WTC11 (cell line): ENCODE results near the gene ELP5. TPM values are rescaled to one million over a fixed set of nuclear protein-coding genes. Genes with fewer than 3 reads are reported as not detected.
A peak's percentile ranks its signal among the peaks of the same experiment; 100 is the strongest.

Experiments used
- ATF1 ChIP-seq: sonication (generic); formaldehyde crosslinking; IDR thresholded peaks from 2 replicates; pipeline ENCODE4 v1.8.1; 2023; ENCODE audit warnings: mild to moderate bottlenecking, moderate library complexity, missing genetic modification reagents
- EMX1 ChIP-seq: fragments of 250-450 bp; sonication (Bioruptor Pico); IDR thresholded peaks from 2 replicates; pipeline ENCODE4 v1.8.0; 2021; ENCODE audit warnings: mild to moderate bottlenecking
- FOXP1 ChIP-seq: sonication (generic); formaldehyde crosslinking; IDR thresholded peaks from 2 replicates; pipeline ENCODE4 v1.8.0; 2022; ENCODE audit warnings: missing genetic modification reagents, mild to moderate bottlenecking, moderate library complexity, borderline replicate concordance
- GABPB1 ChIP-seq: sonication (generic); formaldehyde crosslinking; IDR thresholded peaks from 2 replicates; pipeline ENCODE4 v1.8.1; 2023; ENCODE audit warnings: mild to moderate bottlenecking, missing genetic modification reagents
- HMGA2 ChIP-seq: fragments of 250-450 bp; sonication (Bioruptor Pico); IDR thresholded peaks from 2 replicates; pipeline ENCODE4 v1.4.0; 2021; ENCODE audit warnings: mild to moderate bottlenecking, moderate library complexity
- IRF2 ChIP-seq: sonication (generic); formaldehyde crosslinking; IDR thresholded peaks from 2 replicates; pipeline ENCODE4 v1.8.0; 2022; ENCODE audit warnings: low read depth, missing genetic modification reagents, borderline replicate concordance
- MYBL2 ChIP-seq: sonication (generic); formaldehyde crosslinking; IDR thresholded peaks from 2 replicates; pipeline ENCODE4 v1.8.1; 2023; ENCODE audit warnings: mild to moderate bottlenecking, moderate library complexity, missing genetic modification reagents
- NR1H2 ChIP-seq: sonication (generic); formaldehyde crosslinking; IDR thresholded peaks from 2 replicates; pipeline ENCODE4 v1.9.0; 2021; ENCODE audit warnings: mild to moderate bottlenecking, moderate library complexity, missing genetic modification reagents
- OVOL2 ChIP-seq: fragments of 250-450 bp; sonication (Bioruptor Pico); IDR thresholded peaks from 2 replicates; pipeline ENCODE4 v1.9.0; 2021; ENCODE audit warnings: mild to moderate bottlenecking, borderline replicate concordance
- SMAD3 ChIP-seq: sonication (generic); formaldehyde crosslinking; IDR thresholded peaks from 2 replicates; pipeline ENCODE4 v1.8.0; 2022; ENCODE audit warnings: missing genetic modification reagents, mild to moderate bottlenecking, borderline replicate concordance
- SMAD4 ChIP-seq: sonication (generic); formaldehyde crosslinking; IDR thresholded peaks from 2 replicates; pipeline ENCODE4 v1.8.0; 2022; ENCODE audit warnings: mild to moderate bottlenecking, missing genetic modification reagents
- SP1 ChIP-seq: sonication (generic); formaldehyde crosslinking; conservative IDR thresholded peaks from 2 replicates; pipeline ENCODE4 v1.8.1; 2022; ENCODE audit warnings: missing genetic modification reagents
- STAT6 ChIP-seq: sonication (generic); formaldehyde crosslinking; conservative IDR thresholded peaks from 2 replicates; pipeline ENCODE4 v1.8.1; 2023; ENCODE audit warnings: mild to moderate bottlenecking, low read depth, missing genetic modification reagents, moderate library complexity
- ZMAT4 ChIP-seq: fragments of 250-450 bp; sonication (Bioruptor Pico); IDR thresholded peaks from 2 replicates; pipeline ENCODE4 v1.9.0; 2021; ENCODE audit warnings: mild to moderate bottlenecking
- ZNF121 ChIP-seq: sonication (generic); formaldehyde crosslinking; IDR thresholded peaks from 2 replicates; pipeline ENCODE4 v1.8.0; 2023; ENCODE audit warnings: missing genetic modification reagents
- ZNF219 ChIP-seq: sonication (generic); formaldehyde crosslinking; IDR thresholded peaks from 2 replicates; pipeline ENCODE4 v1.8.0; 2023; ENCODE audit warnings: missing genetic modification reagents, mild to moderate bottlenecking, borderline replicate concordance
- ZNF232 ChIP-seq: sonication (generic); formaldehyde crosslinking; IDR thresholded peaks from 2 replicates; pipeline ENCODE4 v1.8.0; 2022; ENCODE audit warnings: mild to moderate bottlenecking, missing genetic modification reagents
- ZNF423 ChIP-seq: fragments of 250-450 bp; sonication (Bioruptor Pico); IDR thresholded peaks from 2 replicates; pipeline ENCODE4 v2.1.2; 2022; ENCODE audit warnings: mild to moderate bottlenecking, moderate library complexity
- ZNF425 ChIP-seq: fragments of 250-450 bp; sonication (Bioruptor Pico); conservative IDR thresholded peaks from 2 replicates; pipeline ENCODE4 v1.9.0; 2021; ENCODE audit warnings: mild to moderate bottlenecking
- total RNA-seq: library from RNA; stranded (reverse); gene quantifications from 3 replicates; pipeline ENCODE4 v1.2.3, GENCODE V29; 2021
- TF ChIP-seq, protein P1 (sequence below): sonication (generic); formaldehyde crosslinking; IDR thresholded peaks from 2 replicates; pipeline ENCODE4 v1.8.0; 2023; ENCODE audit warnings: mild to moderate bottlenecking, missing genetic modification reagents
- TF ChIP-seq, protein P2 (sequence below): fragments of 250-450 bp; sonication (Bioruptor Pico); IDR thresholded peaks from 2 replicates; pipeline ENCODE4 v1.9.0; 2021; ENCODE audit warnings: mild to moderate bottlenecking, borderline replicate concordance
- TF ChIP-seq, protein P3 (sequence below): sonication (generic); formaldehyde crosslinking; IDR thresholded peaks from 2 replicates; pipeline ENCODE4 v1.8.1; 2023; ENCODE audit warnings: mild to moderate bottlenecking, missing genetic modification reagents
- TF ChIP-seq, protein P4 (sequence below): sonication (generic); formaldehyde crosslinking; IDR thresholded peaks from 2 replicates; pipeline ENCODE4 v1.8.1; 2022; ENCODE audit warnings: low read depth, missing genetic modification reagents, borderline replicate concordance

Gene ELP5
- total RNA-seq, 1 experiment from 2014 or later, result 101 TPM

DNA sequence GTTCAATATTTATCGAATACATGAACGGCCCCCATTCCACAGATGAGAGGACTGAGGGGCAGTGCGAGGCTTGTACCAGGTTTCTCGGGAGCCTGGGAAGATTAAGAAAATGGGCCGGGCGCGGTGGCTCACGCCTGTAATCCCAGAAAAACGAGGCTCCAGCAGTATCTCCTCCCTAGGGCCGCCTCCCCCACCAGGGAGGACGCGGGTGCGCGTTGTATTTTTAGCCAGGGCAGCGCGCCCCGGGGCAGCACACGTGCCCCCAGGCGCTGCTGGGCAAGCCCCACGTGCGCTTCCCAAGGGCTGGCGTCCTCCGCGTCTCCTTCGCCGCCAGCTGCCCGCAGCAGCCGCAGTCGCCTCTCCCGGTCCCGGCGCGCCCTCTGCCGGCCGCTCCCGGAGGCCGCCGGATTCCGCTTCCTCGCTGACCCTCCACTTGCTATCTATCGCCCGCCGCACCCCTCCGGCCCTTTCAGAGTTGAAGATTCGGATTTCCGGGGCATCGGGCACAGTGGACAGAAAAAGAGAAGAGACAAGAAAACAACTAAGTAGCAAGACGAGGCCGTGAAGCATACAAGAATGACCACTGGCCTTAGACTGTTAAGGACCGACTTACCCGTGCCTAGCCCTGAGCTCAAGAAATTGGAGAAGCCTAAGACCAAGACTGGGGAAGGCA lies 44.3 kb downstream of the ELP5 start (continued):
- TF ChIP-seq, protein P1, sequence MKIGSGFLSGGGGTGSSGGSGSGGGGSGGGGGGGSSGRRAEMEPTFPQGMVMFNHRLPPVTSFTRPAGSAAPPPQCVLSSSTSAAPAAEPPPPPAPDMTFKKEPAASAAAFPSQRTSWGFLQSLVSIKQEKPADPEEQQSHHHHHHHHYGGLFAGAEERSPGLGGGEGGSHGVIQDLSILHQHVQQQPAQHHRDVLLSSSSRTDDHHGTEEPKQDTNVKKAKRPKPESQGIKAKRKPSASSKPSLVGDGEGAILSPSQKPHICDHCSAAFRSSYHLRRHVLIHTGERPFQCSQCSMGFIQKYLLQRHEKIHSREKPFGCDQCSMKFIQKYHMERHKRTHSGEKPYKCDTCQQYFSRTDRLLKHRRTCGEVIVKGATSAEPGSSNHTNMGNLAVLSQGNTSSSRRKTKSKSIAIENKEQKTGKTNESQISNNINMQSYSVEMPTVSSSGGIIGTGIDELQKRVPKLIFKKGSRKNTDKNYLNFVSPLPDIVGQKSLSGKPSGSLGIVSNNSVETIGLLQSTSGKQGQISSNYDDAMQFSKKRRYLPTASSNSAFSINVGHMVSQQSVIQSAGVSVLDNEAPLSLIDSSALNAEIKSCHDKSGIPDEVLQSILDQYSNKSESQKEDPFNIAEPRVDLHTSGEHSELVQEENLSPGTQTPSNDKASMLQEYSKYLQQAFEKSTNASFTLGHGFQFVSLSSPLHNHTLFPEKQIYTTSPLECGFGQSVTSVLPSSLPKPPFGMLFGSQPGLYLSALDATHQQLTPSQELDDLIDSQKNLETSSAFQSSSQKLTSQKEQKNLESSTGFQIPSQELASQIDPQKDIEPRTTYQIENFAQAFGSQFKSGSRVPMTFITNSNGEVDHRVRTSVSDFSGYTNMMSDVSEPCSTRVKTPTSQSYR (CRISPR knock-in tag), result peak; percentile 84; the same call in 1 of the 2 replicates
- TF ChIP-seq ZNF423 (CRISPR knock-in tag), result no peak
- peak; percentile 95 for TF ChIP-seq ZNF232
- peak; percentile 89 for TF ChIP-seq FOXP1 (CRISPR knock-in tag)
- TF ChIP-seq SMAD3 (CRISPR knock-in tag), result peak; percentile 81; the same call in 1 of the 2 replicates
- peak; percentile 54; the same call in 1 of the 2 replicates for TF ChIP-seq GABPB1 (CRISPR knock-in tag)
- no peak for TF ChIP-seq ATF1
- TF ChIP-seq STAT6, result 0 out of 2 replicates have a peak, but pooled peaks have one; percentile 45
- TF ChIP-seq, protein P2, sequence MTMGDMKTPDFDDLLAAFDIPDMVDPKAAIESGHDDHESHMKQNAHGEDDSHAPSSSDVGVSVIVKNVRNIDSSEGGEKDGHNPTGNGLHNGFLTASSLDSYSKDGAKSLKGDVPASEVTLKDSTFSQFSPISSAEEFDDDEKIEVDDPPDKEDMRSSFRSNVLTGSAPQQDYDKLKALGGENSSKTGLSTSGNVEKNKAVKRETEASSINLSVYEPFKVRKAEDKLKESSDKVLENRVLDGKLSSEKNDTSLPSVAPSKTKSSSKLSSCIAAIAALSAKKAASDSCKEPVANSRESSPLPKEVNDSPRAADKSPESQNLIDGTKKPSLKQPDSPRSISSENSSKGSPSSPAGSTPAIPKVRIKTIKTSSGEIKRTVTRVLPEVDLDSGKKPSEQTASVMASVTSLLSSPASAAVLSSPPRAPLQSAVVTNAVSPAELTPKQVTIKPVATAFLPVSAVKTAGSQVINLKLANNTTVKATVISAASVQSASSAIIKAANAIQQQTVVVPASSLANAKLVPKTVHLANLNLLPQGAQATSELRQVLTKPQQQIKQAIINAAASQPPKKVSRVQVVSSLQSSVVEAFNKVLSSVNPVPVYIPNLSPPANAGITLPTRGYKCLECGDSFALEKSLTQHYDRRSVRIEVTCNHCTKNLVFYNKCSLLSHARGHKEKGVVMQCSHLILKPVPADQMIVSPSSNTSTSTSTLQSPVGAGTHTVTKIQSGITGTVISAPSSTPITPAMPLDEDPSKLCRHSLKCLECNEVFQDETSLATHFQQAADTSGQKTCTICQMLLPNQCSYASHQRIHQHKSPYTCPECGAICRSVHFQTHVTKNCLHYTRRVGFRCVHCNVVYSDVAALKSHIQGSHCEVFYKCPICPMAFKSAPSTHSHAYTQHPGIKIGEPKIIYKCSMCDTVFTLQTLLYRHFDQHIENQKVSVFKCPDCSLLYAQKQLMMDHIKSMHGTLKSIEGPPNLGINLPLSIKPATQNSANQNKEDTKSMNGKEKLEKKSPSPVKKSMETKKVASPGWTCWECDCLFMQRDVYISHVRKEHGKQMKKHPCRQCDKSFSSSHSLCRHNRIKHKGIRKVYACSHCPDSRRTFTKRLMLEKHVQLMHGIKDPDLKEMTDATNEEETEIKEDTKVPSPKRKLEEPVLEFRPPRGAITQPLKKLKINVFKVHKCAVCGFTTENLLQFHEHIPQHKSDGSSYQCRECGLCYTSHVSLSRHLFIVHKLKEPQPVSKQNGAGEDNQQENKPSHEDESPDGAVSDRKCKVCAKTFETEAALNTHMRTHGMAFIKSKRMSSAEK (CRISPR knock-in tag), result no peak
- no peak for TF ChIP-seq ZMAT4
- no peak for TF ChIP-seq EMX1 (CRISPR knock-in tag)
- no peak for TF ChIP-seq ZNF425 (CRISPR knock-in tag)
- TF ChIP-seq OVOL2 (CRISPR knock-in tag), result no peak
- peak; percentile 69 for TF ChIP-seq SP1 (CRISPR knock-in tag)
- TF ChIP-seq ZNF121, result 0 out of 2 replicates have a peak, but pooled peaks have one; percentile 20
- TF ChIP-seq HMGA2, result no peak
- TF ChIP-seq IRF2 (CRISPR knock-in tag), result no peak
- no peak for TF ChIP-seq NR1H2 (CRISPR knock-in tag)
- 0 out of 2 replicates have a peak, but pooled peaks have one; percentile 34 for TF ChIP-seq SMAD4 (CRISPR knock-in tag)
- TF ChIP-seq, protein P3, sequence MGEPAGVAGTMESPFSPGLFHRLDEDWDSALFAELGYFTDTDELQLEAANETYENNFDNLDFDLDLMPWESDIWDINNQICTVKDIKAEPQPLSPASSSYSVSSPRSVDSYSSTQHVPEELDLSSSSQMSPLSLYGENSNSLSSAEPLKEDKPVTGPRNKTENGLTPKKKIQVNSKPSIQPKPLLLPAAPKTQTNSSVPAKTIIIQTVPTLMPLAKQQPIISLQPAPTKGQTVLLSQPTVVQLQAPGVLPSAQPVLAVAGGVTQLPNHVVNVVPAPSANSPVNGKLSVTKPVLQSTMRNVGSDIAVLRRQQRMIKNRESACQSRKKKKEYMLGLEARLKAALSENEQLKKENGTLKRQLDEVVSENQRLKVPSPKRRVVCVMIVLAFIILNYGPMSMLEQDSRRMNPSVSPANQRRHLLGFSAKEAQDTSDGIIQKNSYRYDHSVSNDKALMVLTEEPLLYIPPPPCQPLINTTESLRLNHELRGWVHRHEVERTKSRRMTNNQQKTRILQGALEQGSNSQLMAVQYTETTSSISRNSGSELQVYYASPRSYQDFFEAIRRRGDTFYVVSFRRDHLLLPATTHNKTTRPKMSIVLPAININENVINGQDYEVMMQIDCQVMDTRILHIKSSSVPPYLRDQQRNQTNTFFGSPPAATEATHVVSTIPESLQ, result no peak
- peak; percentile 84; the same call in 1 of the 2 replicates for TF ChIP-seq MYBL2 (CRISPR knock-in tag)
- TF ChIP-seq, protein P4, sequence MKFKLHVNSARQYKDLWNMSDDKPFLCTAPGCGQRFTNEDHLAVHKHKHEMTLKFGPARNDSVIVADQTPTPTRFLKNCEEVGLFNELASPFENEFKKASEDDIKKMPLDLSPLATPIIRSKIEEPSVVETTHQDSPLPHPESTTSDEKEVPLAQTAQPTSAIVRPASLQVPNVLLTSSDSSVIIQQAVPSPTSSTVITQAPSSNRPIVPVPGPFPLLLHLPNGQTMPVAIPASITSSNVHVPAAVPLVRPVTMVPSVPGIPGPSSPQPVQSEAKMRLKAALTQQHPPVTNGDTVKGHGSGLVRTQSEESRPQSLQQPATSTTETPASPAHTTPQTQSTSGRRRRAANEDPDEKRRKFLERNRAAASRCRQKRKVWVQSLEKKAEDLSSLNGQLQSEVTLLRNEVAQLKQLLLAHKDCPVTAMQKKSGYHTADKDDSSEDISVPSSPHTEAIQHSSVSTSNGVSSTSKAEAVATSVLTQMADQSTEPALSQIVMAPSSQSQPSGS, result no peak
- 0 out of 2 replicates have a peak, but pooled peaks have one; percentile 16 for TF ChIP-seq ZNF219 (CRISPR knock-in tag)
